Sigmoid colon (tissue), 4 donors: ENCODE data around the gene ZBTB7C.

Source experiments
- CTCF ChIP-seq, 4 experiments: fragments of 450-650 bp in 3 of 4; fragments of 200-600 bp in 1 of 4; IDR thresholded peaks; one replicate each; pipeline ENCODE4 v1.5.1; 2016 to 2019; ENCODE audit warnings: antibody characterized with exemption in 4 of 4, mild to moderate bottlenecking in 3 of 4, moderate library complexity in 2 of 4
- EP300 ChIP-seq, 4 donors: sonication (generic); formaldehyde crosslinking; IDR thresholded peaks; one replicate each; pipeline ENCODE4 v1.6.1; 2017; ENCODE audit warnings: antibody characterized with exemption in 4 of 4
- POLR2A ChIP-seq, 2 donors: fragments of 450-650 bp; IDR thresholded peaks; one replicate each; pipeline ENCODE4 v1.6.1; 2016; ENCODE audit warnings: antibody characterized with exemption in 2 of 2, mild to moderate bottlenecking in 2 of 2, moderate library complexity in 2 of 2
- POLR2AphosphoS5 ChIP-seq, 4 donors: sonication (generic); formaldehyde crosslinking; IDR thresholded peaks; one replicate each; pipeline ENCODE4 v1.6.1; 2017; ENCODE audit warnings: antibody characterized with exemption in 4 of 4

GRCh38 chr18:48124857-48125626 is 284.1 kb downstream of the ZBTB7C start:
- TF ChIP-seq CTCF (IDR thresholded peaks at IDR 0.05) (no peak), POLR2A (IDR thresholded peaks at IDR 0.05) (no peak), POLR2AphosphoS5 (IDR thresholded peaks at IDR 0.05) (no peak), EP300 (IDR thresholded peaks at IDR 0.05) (no peak)
